PFSK-1 (cell line): ENCODE measurements around the gene CLCN7.

Experiments used
- POLR2AphosphoS5 ChIP-seq: IDR thresholded peaks from 2 replicates; pipeline ENCODE4 v1.6.1; 2012; ENCODE audit warnings: low read depth, mild to moderate bottlenecking, control low read depth, low read length, moderate library complexity
- REST ChIP-seq, 2 experiments: IDR thresholded peaks; 2 replicates each; pipeline versions ENCODE4 v1.6.1 to v1.8.0; 2011 to 2012; ENCODE audit warnings: low read depth in 2 of 2, low read length in 2 of 2, control low read depth in 1 of 2, inconsistent platforms in 1 of 2, mild to moderate bottlenecking in 1 of 2, moderate library complexity in 1 of 2; ENCODE audit not compliant: insufficient read depth in 1 of 2
- TAF1 ChIP-seq: IDR thresholded peaks from 2 replicates; pipeline ENCODE4 v1.6.1; 2012; ENCODE audit warnings: low read length, control low read depth, borderline replicate concordance; ENCODE audit not compliant: insufficient read depth

GRCh38 chr16:1470481-1471251, 4.2 kb downstream of the CLCN7 start:
- no peak for TF ChIP-seq REST (IDR thresholded peaks at IDR 0.05; ENCODE audit: insufficient read depth in 1 of 2, low read depth in 2 of 2, low read length in 2 of 2)
- TF ChIP-seq POLR2AphosphoS5: no peak
- TF ChIP-seq TAF1: no peak
